Nephron (organoid): ENCODE measurements around the gene MEST.
"Not testable (repeated sequence)": the region's sequence is repeated elsewhere in the genome, so short reads cannot be mapped to it uniquely, and the experiment has no call there.

Source experiments
- H3K27ac Mint-ChIP-seq, 3 experiments: 2 replicates each; pipeline ENCODE4 v1.8.0; 2020; ENCODE audit warnings: mixed read lengths in 3 of 3, mild to moderate bottlenecking in 2 of 3, moderate library complexity in 1 of 3
- H3K27me3 Mint-ChIP-seq: 2 replicates; pipeline ENCODE4 v1.8.0; 2021; ENCODE audit warnings: low read depth, mild to moderate bottlenecking, moderate library complexity, mixed read lengths
- H3K36me3 Mint-ChIP-seq: 2 replicates; pipeline ENCODE4 v1.8.0; 2020; ENCODE audit warnings: low read depth, mixed read lengths
- H3K4me1 Mint-ChIP-seq: 2 replicates; pipeline ENCODE4 v1.8.0; 2020; ENCODE audit warnings: mixed read lengths
- H3K4me3 Mint-ChIP-seq, 3 experiments: 2 replicates each; pipeline ENCODE4 v1.8.0; 2020; ENCODE audit warnings: mild to moderate bottlenecking in 3 of 3, mixed read lengths in 3 of 3, moderate library complexity in 2 of 3
- H3K9me3 Mint-ChIP-seq: 2 replicates; pipeline ENCODE4 v1.8.0; 2020; ENCODE audit warnings: mixed read lengths
- CTCF ChIP-seq, 3 experiments: fragments of 200-600 bp; sonication (generic); IDR thresholded peaks; one replicate each; pipeline ENCODE4 v1.5.0; 2021; ENCODE audit warnings: antibody characterized with exemption in 3 of 3; ENCODE audit not compliant: unreplicated experiment in 3 of 3

Gene MEST

GRCh38 chr7:130491841-130492522 is at the start of gene MEST:
Gene MEST, plus strand, starts transcription at chr7:130492085. Its CDS starts 229 bp downstream, at chr7:130492314.
- H3K4me1 Mint-ChIP-seq = peaks cover 70% of the 10 kb centered on the region
- peaks cover 43% of the 10 kb centered on the region for H3K36me3 Mint-ChIP-seq
- no peaks in the 10 kb centered on the region for H3K27me3 Mint-ChIP-seq
- peak within 1 kb of the TSS; percentile 98 to 100 (median 99) for H3K27ac Mint-ChIP-seq
- TF ChIP-seq CTCF (IDR thresholded peaks at IDR 0.05; ENCODE audit: unreplicated experiment in 3 of 3) = no peak
- H3K4me3 Mint-ChIP-seq = peak within 1 kb of the TSS; percentile 97 to 98 (median 97)
- H3K9me3 Mint-ChIP-seq = peaks cover 3% of the 10 kb centered on the region

GRCh38 chr7:130442601-130443000 is 49.3 kb upstream of the MEST start:
- Mint-ChIP-seq H3K4me1 (peaks cover 79% of the 10 kb centered on the region), H3K9me3 (peaks cover 14% of the 10 kb centered on the region), H3K27ac (peak overlapping the region; percentile 99 to 100 (median 100)), H3K36me3 (peaks cover 7% of the 10 kb centered on the region), H3K4me3 (peak overlapping the region in 2 of 3 experiments; percentile 13 to 97), H3K27me3 (no peaks in the 10 kb centered on the region)
- no peak for TF ChIP-seq CTCF (IDR thresholded peaks at IDR 0.05; ENCODE audit: unreplicated experiment in 3 of 3)

GRCh38 chr7:130444234-130444633 is 47.7 kb upstream of the MEST start:
- no peak for TF ChIP-seq CTCF (IDR thresholded peaks at IDR 0.05; ENCODE audit: unreplicated experiment in 3 of 3)
- Mint-ChIP-seq H3K27me3 (no peaks in the 10 kb centered on the region), H3K9me3 (peaks cover 21% of the 10 kb centered on the region), H3K4me3 (peak overlapping the region in 1 of 3 experiments; percentile 57), H3K27ac (peak overlapping the region; percentile 86 to 99 (median 98)), H3K36me3 (peaks cover 9% of the 10 kb centered on the region), H3K4me1 (peaks cover 65% of the 10 kb centered on the region)

GRCh38 chr7:130444751-130445407 is 47.0 kb upstream of the MEST start:
- H3K4me1 Mint-ChIP-seq = peaks cover 60% of the 10 kb centered on the region
- peaks cover 8% of the 10 kb centered on the region for H3K36me3 Mint-ChIP-seq
- H3K27me3 Mint-ChIP-seq = no peaks in the 10 kb centered on the region
- TF ChIP-seq CTCF (IDR thresholded peaks at IDR 0.05; ENCODE audit: unreplicated experiment in 3 of 3) = no peak
- H3K4me3 Mint-ChIP-seq = peak overlapping the region in 1 of 3 experiments; percentile 57
- peak overlapping the region; percentile 86 to 99 (median 98) for H3K27ac Mint-ChIP-seq
- peaks cover 21% of the 10 kb centered on the region for H3K9me3 Mint-ChIP-seq

- Mint-ChIP-seq H3K4me3 (no peak overlapping the region), H3K9me3 (peaks cover 21% of the 10 kb centered on the region), H3K36me3 (peaks cover 8% of the 10 kb centered on the region), H3K4me1 (peaks cover 48% of the 10 kb centered on the region), H3K27me3 (no peaks in the 10 kb centered on the region), H3K27ac (peak overlapping the region in 2 of 3 experiments; percentile 96 to 99)
- TF ChIP-seq CTCF (IDR thresholded peaks at IDR 0.05; ENCODE audit: unreplicated experiment in 3 of 3) = no peak
Observed at GRCh38 chr7:130446259-130446658, 45.6 kb upstream of the MEST start.

- not testable (repeated sequence) for H3K36me3 Mint-ChIP-seq, H3K27me3 Mint-ChIP-seq, H3K4me3 Mint-ChIP-seq
- Mint-ChIP-seq H3K27ac (peak overlapping the region in 1 of 3 experiments; percentile 43), H3K9me3 (peaks cover 26% of the 10 kb centered on the region), H3K4me1 (peaks cover 48% of the 10 kb centered on the region)
Observed at GRCh38 chr7:130451344-130451743, 40.5 kb upstream of the MEST start.
